OCI-LY7 (cell line): ENCODE results near the gene SGSM1. TPM values are rescaled to one million over a fixed set of nuclear protein-coding genes. Genes with fewer than 3 reads are reported as not detected.

Experiments used
- small RNA-seq: library from RNA; depleted of rRNA; stranded (forward); fragments of <200 nt; gene quantifications from one replicate; pipeline ENCODE3, GENCODE V24; 2014
- total RNA-seq, 2 experiments: library from RNA; depleted of rRNA in 1 of 2; stranded (reverse); fragments of >200 nt in 1 of 2; shearing (Covaris generic) in 1 of 2; gene quantifications; 2 replicates each; pipeline ENCODE4 v1.2.3, GENCODE V29; 2014 to 2022

SGSM1 gene
- total RNA-seq, 2 experiments from 2014 or later = not detected

Small RNA genes lying within 50 kb of the gene (small RNA-seq; reads per million reads assigned to genes)
- gene RF00275 = not detected

Other genes starting within 250 kb of the SGSM1 start
- not detected in 2 replicates for gene LRRC75B, start 213.1 kb upstream of the SGSM1 start, total RNA-seq (2014; rRNA removed; shearing (Covaris generic))
- not detected in 2 replicates for gene LRRC75B, start 213.1 kb upstream of the SGSM1 start, total RNA-seq (2022)
- gene GGT1, start 203.0 kb upstream of the SGSM1 start, total RNA-seq (2014; rRNA removed; shearing (Covaris generic)) = 5.8 and 14.0 TPM in 2 replicates
- gene GGT1, start 203.0 kb upstream of the SGSM1 start, total RNA-seq (2022) = 4.0 and 5.1 TPM in 2 replicates
- gene PIWIL3, start 31.5 kb upstream of the SGSM1 start, total RNA-seq (2014; rRNA removed; shearing (Covaris generic)) = not detected in 2 replicates
- gene PIWIL3, start 31.5 kb upstream of the SGSM1 start, total RNA-seq (2022) = not detected in 2 replicates
- gene LHFPL7, start 140.5 kb downstream of the SGSM1 start, total RNA-seq (2014; rRNA removed; shearing (Covaris generic)) = not detected in 2 replicates
- gene LHFPL7, start 140.5 kb downstream of the SGSM1 start, total RNA-seq (2022) = not detected in 2 replicates
- gene KIAA1671, start 146.5 kb downstream of the SGSM1 start, total RNA-seq (2014; rRNA removed; shearing (Covaris generic)) = not detected in 2 replicates
- gene KIAA1671, start 146.5 kb downstream of the SGSM1 start, total RNA-seq (2022) = not detected in 2 replicates